NOMO-1 treated with dmso at 0.1 percent for 144 hours (cell line): ENCODE results near the gene ADAM12.

ENCODE experiments used
- DNase-seq: peaks from one replicate; lab custom pipeline; 2025; ENCODE audit not compliant: unreplicated experiment; lab: John Stamatoyannopoulos, UW

The ADAM12 gene

GRCh38 chr10:126157189-126157588, 231.1 kb downstream of the ADAM12 start:
- DNase-seq = no peak

- DNase-seq = no peak
Measured at GRCh38 chr10:126156503-126156902, 231.8 kb downstream of the ADAM12 start.

GRCh38 chr10:126156012-126156411, 232.3 kb downstream of the ADAM12 start:
- DNase-seq = no peak

- DNase-seq = no peak
Measured at GRCh38 chr10:126155528-126155927, 232.7 kb downstream of the ADAM12 start.

GRCh38 chr10:126153711-126154628, 234.3 kb downstream of the ADAM12 start:
- DNase-seq = no peak

GRCh38 chr10:126147866-126148587, 240.2 kb downstream of the ADAM12 start:
- no peak for DNase-seq

GRCh38 chr10:126146771-126147170, 241.5 kb downstream of the ADAM12 start:
- DNase-seq = no peak

- no peak for DNase-seq
Measured at GRCh38 chr10:126143117-126143516, 245.2 kb downstream of the ADAM12 start.

- DNase-seq = no peak
Measured at GRCh38 chr10:126140746-126141273, 247.5 kb downstream of the ADAM12 start.

GRCh38 chr10:126137562-126138221, 250.6 kb downstream of the ADAM12 start:
- no peak for DNase-seq

- DNase-seq = no peak
Measured at GRCh38 chr10:126135941-126136595, 252.2 kb downstream of the ADAM12 start.

GRCh38 chr10:126135177-126135576, 253.1 kb downstream of the ADAM12 start:
- no peak for DNase-seq

- no peak for DNase-seq
Measured at GRCh38 chr10:126133906-126134656, 254.2 kb downstream of the ADAM12 start.

- DNase-seq = no peak
Measured at GRCh38 chr10:126133082-126133620, 255.1 kb downstream of the ADAM12 start.

GRCh38 chr10:126131341-126131740, 256.9 kb downstream of the ADAM12 start:
- DNase-seq = no peak

GRCh38 chr10:126130271-126130710, 258.0 kb downstream of the ADAM12 start:
- DNase-seq = no peak

- DNase-seq = no peak
Measured at GRCh38 chr10:126129026-126129425, 259.3 kb downstream of the ADAM12 start.

- DNase-seq = no peak
Measured at GRCh38 chr10:126128581-126128980, 259.7 kb downstream of the ADAM12 start.

- no peak for DNase-seq
Measured at GRCh38 chr10:126127481-126128029, 260.7 kb downstream of the ADAM12 start.
